ENCODE measurements around the gene CSF2RB. TPM values are rescaled to one million over a fixed set of nuclear protein-coding genes. Genes with fewer than 3 reads are reported as not detected.

Gene CSF2RB
- total RNA-seq: 0.41 TPM

- no peak for FAIRE-seq
- DNase-seq (ENCODE audit: low spot score in 2 of 2): no peak
Observed at GRCh38 chr22:36913427-36914389, at the start of gene CSF2RB. Gene CSF2RB, plus strand, starts transcription at chr22:36913628. Its CDS starts 8,580 bp downstream, at chr22:36922208.

GRCh38 chr22:36863979-36864378, 49.4 kb upstream of the CSF2RB start:
- DNase-seq (ENCODE audit: low spot score in 2 of 2) (no peak), FAIRE-seq (no peak)

GRCh38 chr22:36864454-36865215, 48.8 kb upstream of the CSF2RB start:
- no peak for DNase-seq (ENCODE audit: low spot score in 2 of 2)
- FAIRE-seq: no peak

- DNase-seq (ENCODE audit: low spot score in 2 of 2) (no peak), FAIRE-seq (no peak)
Observed at GRCh38 chr22:36865346-36865745, 48.1 kb upstream of the CSF2RB start.

GRCh38 chr22:36867695-36868094, 45.7 kb upstream of the CSF2RB start:
- FAIRE-seq (no peak), DNase-seq (ENCODE audit: low spot score in 2 of 2) (no peak)

- FAIRE-seq: no peak
- DNase-seq (ENCODE audit: low spot score in 2 of 2): no peak
Observed at GRCh38 chr22:36868546-36869181, 44.8 kb upstream of the CSF2RB start.

- no peak for DNase-seq (ENCODE audit: low spot score in 2 of 2)
- FAIRE-seq: no peak
Observed at GRCh38 chr22:36870250-36870649, 43.2 kb upstream of the CSF2RB start.

- DNase-seq (ENCODE audit: low spot score in 2 of 2) (no peak), FAIRE-seq (no peak)
Observed at GRCh38 chr22:36871669-36872081, 41.8 kb upstream of the CSF2RB start.

- FAIRE-seq (no peak), DNase-seq (ENCODE audit: low spot score in 2 of 2) (no peak)
Observed at GRCh38 chr22:36872084-36872483, 41.3 kb upstream of the CSF2RB start.

- DNase-seq (ENCODE audit: low spot score in 2 of 2) (no peak), FAIRE-seq (no peak)
Observed at GRCh38 chr22:36872866-36873498, 40.4 kb upstream of the CSF2RB start.

GRCh38 chr22:36873614-36874308, 39.7 kb upstream of the CSF2RB start:
- DNase-seq (ENCODE audit: low spot score in 2 of 2): peak; percentile 49 to 73
- no peak for FAIRE-seq

- DNase-seq (ENCODE audit: low spot score in 2 of 2) (no peak), FAIRE-seq (no peak)
Observed at GRCh38 chr22:36874309-36874696, 39.1 kb upstream of the CSF2RB start.

GRCh38 chr22:36874736-36875135, 38.7 kb upstream of the CSF2RB start:
- FAIRE-seq: no peak
- DNase-seq (ENCODE audit: low spot score in 2 of 2): no peak

- FAIRE-seq: no peak
- DNase-seq (ENCODE audit: low spot score in 2 of 2): no peak
Observed at GRCh38 chr22:36875741-36876140, 37.7 kb upstream of the CSF2RB start.

- DNase-seq (ENCODE audit: low spot score in 2 of 2) (no peak), FAIRE-seq (no peak)
Observed at GRCh38 chr22:36879775-36880174, 33.7 kb upstream of the CSF2RB start.

GRCh38 chr22:36881504-36882245, 31.8 kb upstream of the CSF2RB start:
- DNase-seq (ENCODE audit: low spot score in 2 of 2) (no peak), FAIRE-seq (no peak)

GRCh38 chr22:36884349-36885158, 28.9 kb upstream of the CSF2RB start:
- DNase-seq (ENCODE audit: low spot score in 2 of 2) (no peak), FAIRE-seq (no peak)

GRCh38 chr22:36885474-36885873, 28.0 kb upstream of the CSF2RB start:
- no peak for FAIRE-seq
- no peak for DNase-seq (ENCODE audit: low spot score in 2 of 2)

All from frontal cortex (tissue), 4 donors.